SK-N-SH (cell line): Measurements from ENCODE around the gene SNCAIP. TPM values are rescaled to one million over a fixed set of nuclear protein-coding genes. Genes with fewer than 3 reads are reported as not detected.

Source experiments
- EP300 ChIP-seq, 2 experiments: IDR thresholded peaks; 2 replicates each; pipeline versions ENCODE4 v1.4.0 to v1.6.1; 2012; ENCODE audit warnings: borderline replicate concordance in 1 of 2, low read depth in 1 of 2, low read length in 1 of 2
- IRF3 ChIP-seq: fragments of 150-350 bp; IDR thresholded peaks from 2 replicates; pipeline ENCODE4 v1.6.1; 2016; ENCODE audit warnings: mild to moderate bottlenecking, low read depth, low read length
- RXRA ChIP-seq: IDR thresholded peaks from 2 replicates; pipeline ENCODE4 v1.4.0; 2012; ENCODE audit warnings: low read depth, mild to moderate bottlenecking, borderline replicate concordance
- polyA plus RNA-seq, 3 experiments: library from polyadenylated mRNA; depleted of rRNA; stranded (reverse); fragments of >200 nt; gene quantifications; 2 replicates each; pipeline ENCODE4 v1.2.3, GENCODE V29; 2012

SNCAIP gene
- polyA plus RNA-seq, 1 of the 3 experiments (the other 2 are of a cell fraction): not detected

GRCh38 chr5:122508623-122509022, 196.6 kb downstream of the SNCAIP start (continued):
- no peak for TF ChIP-seq IRF3
- TF ChIP-seq RXRA: no peak
- no peak for TF ChIP-seq EP300 (IDR thresholded peaks at IDR 0.05; ENCODE audit: borderline replicate concordance in 1 of 2, low read depth in 1 of 2, low read length in 1 of 2)
- TF ChIP-seq, all 33 proteins: peak for 0

Other genes starting within 250 kb of the SNCAIP start
- 36.3 and 50.4 TPM in 2 replicates for gene LOX, start 234.0 kb upstream of the SNCAIP start, polyA plus RNA-seq (2012; rRNA removed)
- gene ZNF474, start 182.7 kb upstream of the SNCAIP start, polyA plus RNA-seq (2012; rRNA removed): 0.08 and 0.21 TPM in 2 replicates